ENCODE measurements around the gene SERPINA4. TPM values are rescaled to one million over a fixed set of nuclear protein-coding genes. Genes with fewer than 3 reads are reported as not detected.
"Not testable (repeated sequence)": the region's sequence is repeated elsewhere in the genome, so short reads cannot be mapped to it uniquely, and the experiment has no call there.

The SERPINA4 gene
- total RNA-seq, 2 experiments from 2014 or later, result not detected

DNA sequence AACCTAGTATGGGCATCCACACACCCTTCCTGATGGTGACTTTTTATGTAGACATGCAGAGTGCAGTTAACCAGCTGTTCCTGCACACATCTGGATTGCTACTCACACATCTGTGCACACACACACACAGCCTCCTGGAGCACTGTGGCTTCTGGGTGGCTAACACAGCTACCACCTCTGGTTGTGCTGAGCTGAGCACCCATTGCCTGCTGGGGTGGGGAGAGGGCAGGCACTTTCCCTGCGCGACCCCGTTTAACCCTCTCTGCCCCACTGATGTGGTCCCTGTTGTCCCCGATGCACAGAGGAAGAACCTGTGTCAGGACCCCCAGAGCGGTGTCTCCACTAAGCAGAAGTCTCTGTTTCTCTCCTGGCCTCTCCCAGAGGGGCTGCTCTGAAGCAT lies 36.5 kb downstream of the SERPINA4 start:
- H3K27ac Mint-ChIP-seq, result no peak overlapping the region
- H3K9me3 Mint-ChIP-seq (ENCODE audit: low read depth), result no peaks in the 10 kb centered on the region
- DNase-seq, result no peak
- no peak for ATAC-seq
- H3K4me3 Mint-ChIP-seq, result no peak overlapping the region
- no peaks in the 10 kb centered on the region for H3K27me3 Mint-ChIP-seq
- no peaks in the 10 kb centered on the region for H3K4me1 Mint-ChIP-seq
- CTCF ChIA-PET, result no interaction called here
- no peaks in the 10 kb centered on the region for H3K36me3 Mint-ChIP-seq

DNA sequence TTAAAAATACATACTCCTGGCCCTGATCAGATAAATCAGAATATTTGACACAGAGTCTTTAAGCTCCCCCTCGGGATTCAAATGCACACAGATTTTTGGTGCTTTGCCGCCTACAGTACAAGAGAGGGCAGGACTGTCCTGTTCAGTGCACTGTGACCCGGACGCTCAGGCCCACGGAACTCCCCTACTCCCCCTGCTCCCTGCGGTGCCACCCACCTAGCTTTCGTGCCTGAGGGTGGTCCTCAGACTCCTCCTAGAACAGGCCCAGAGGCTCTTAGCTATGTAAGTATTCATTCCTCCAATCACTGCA lies 37.2 kb downstream of the SERPINA4 start:
- no peaks in the 10 kb centered on the region for H3K9me3 Mint-ChIP-seq (ENCODE audit: low read depth)
- no peak overlapping the region for H3K4me3 Mint-ChIP-seq
- no peak overlapping the region for H3K27ac Mint-ChIP-seq
- CTCF ChIA-PET, result no interaction called here
- no peaks in the 10 kb centered on the region for H3K27me3 Mint-ChIP-seq
- ATAC-seq (no peak), DNase-seq (no peak)
- H3K4me1 Mint-ChIP-seq, result no peaks in the 10 kb centered on the region
- no peaks in the 10 kb centered on the region for H3K36me3 Mint-ChIP-seq

DNA sequence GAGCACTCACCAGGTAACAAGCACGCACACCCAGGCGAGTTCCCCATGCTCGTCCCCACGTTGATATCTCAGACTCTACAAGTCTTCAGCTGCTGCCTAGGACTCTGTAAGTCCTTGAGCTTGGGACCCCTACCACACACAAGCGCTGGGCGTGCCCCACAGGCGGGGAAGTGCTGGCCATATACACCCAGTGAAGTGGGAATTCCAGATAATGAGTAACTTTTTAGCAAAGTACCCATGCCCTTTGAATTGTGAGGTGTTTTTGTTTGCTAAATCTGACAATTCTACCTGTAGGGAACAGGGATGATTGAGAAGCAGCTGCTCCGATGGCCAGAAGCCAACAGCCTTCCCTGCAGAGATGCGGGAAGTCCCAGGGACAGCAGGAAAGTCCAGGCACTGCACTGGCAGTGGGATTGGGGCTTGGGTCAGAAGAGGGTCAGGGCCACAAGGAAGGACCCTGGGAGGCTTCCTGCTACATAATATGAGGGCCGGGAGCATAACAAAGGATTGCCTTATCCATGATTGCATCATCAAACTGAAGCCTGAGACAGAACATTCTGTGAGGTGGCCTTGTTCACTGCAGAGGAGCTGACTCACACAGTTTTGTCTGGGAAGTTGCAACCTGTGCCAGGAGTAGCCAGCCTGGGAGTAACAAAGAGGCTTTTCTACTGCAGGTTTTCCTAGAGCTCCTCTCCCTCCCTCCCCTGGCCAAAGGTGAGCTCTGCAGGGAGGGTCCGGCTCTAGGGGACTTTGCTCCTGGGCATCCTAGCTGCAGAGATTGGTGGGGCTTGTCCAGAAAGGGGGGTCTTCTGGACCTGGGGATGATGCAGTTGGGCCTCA lies 37.8 kb downstream of the SERPINA4 start:
- no peak overlapping the region for H3K4me3 Mint-ChIP-seq
- ATAC-seq (no peak), DNase-seq (no peak)
- H3K27me3 Mint-ChIP-seq, result no peaks in the 10 kb centered on the region
- no peak overlapping the region for H3K27ac Mint-ChIP-seq
- H3K36me3 Mint-ChIP-seq, result no peaks in the 10 kb centered on the region
- H3K9me3 Mint-ChIP-seq (ENCODE audit: low read depth), result no peaks in the 10 kb centered on the region
- no peaks in the 10 kb centered on the region for H3K4me1 Mint-ChIP-seq
- CTCF ChIA-PET, result no interaction called here

DNA sequence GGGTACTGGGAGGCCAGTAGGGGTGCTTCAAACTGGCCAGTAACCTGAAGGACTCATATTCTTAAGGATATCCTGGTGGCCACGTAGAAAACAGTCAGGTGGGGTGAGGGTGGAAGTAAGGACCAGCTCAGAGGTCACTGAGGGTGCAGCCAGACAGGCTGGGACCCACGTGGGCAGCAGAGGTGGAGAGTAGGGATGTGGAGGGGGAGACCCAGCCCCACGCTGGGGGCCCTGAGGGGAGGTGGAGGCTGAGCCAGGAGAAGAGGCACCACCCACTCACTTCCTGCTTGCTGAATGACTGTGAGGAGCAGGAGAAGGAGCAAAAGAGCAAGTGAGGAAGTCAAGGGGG lies 38.4 kb downstream of the SERPINA4 start:
- no peaks in the 10 kb centered on the region for H3K9me3 Mint-ChIP-seq (ENCODE audit: low read depth)
- no peak overlapping the region for H3K4me3 Mint-ChIP-seq
- no peak overlapping the region for H3K27ac Mint-ChIP-seq
- no peaks in the 10 kb centered on the region for H3K27me3 Mint-ChIP-seq
- no peaks in the 10 kb centered on the region for H3K4me1 Mint-ChIP-seq
- CTCF ChIA-PET, result no interaction called here
- ATAC-seq (no peak), DNase-seq (no peak)
- no peaks in the 10 kb centered on the region for H3K36me3 Mint-ChIP-seq

DNA sequence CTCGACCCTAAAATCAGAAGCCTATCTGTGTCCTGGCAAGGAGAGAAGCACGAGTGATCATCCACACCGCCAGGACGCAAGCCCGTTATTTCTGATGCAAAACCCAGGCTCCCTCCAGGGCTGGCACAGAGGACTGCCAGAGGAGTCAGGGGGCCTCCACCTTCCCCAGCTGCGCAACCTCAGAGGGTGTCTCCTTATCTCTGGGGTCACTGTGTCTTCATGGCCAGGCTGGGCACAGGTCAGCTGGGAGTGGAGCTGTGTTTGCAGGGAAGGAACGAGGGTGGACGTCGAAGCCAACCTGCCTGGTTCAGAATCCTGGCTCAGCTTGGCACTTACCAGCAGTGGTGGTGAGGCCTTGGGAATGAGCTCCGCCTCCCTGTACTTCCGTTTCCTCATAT lies 38.9 kb downstream of the SERPINA4 start:
- CTCF ChIA-PET, result no interaction called here
- H3K27ac Mint-ChIP-seq, result no peak overlapping the region
- ATAC-seq, result no peak

DNA sequence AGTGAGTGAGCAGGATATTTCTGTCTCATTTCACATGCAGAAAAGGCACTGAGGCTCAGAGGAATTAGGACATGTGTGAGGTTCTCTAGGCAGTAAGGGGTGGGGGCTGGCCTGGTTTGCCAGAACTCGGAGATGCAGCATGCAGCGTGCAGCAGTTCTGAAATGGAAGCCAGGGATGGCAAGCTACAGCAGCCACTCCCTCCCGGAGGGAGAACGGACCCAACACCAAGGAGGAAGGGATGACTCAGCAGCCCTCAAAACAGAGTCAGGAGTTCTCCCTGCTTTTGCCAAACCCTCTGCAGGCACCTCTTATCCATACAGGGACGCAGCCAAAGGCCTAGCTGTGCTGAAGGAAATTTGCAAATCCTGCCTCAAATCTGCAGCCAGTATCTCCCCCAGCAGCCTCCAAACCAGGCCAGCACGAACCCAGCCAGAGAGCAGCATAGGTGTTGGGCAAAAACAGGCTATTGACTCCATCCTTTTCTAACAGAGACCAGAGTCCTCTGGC lies 40.7 kb downstream of the SERPINA4 start:
- Mint-ChIP-seq H3K9me3 (ENCODE audit: low read depth) (no peaks in the 10 kb centered on the region), H3K27ac (no peak overlapping the region), H3K27me3 (no peaks in the 10 kb centered on the region), H3K4me1 (no peaks in the 10 kb centered on the region), H3K36me3 (no peaks in the 10 kb centered on the region), H3K4me3 (no peak overlapping the region)
- DNase-seq (no peak), ATAC-seq (no peak)
- CTCF ChIA-PET, result no interaction called here

More for the DNA sequence above, 38.9 kb downstream of the SERPINA4 start:
- Mint-ChIP-seq H3K4me1 (no peaks in the 10 kb centered on the region), H3K36me3 (no peaks in the 10 kb centered on the region), H3K4me3 (no peak overlapping the region), H3K9me3 (ENCODE audit: low read depth) (no peaks in the 10 kb centered on the region), H3K27me3 (no peaks in the 10 kb centered on the region)
- no peak for DNase-seq

DNA sequence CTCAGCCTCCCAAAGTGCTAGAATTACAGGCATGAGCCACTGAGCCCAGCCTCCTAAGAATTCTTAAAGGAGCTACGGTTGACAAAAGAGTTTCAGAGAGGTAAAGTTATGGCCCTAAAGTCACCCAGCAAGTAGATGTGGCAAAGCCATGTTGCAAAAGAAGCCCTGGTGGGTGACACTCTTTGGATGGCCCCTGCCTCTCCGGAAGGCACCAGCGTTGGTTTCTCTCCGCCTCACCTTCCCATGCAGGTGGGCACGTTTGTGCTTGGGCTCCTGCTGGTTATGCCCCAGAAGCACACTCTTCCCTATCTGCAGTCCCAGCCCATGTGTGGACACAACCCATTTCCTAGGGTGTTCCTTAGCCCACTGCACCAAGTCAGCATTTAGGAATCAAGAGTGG lies 41.5 kb downstream of the SERPINA4 start:
- Mint-ChIP-seq H3K27me3 (no peaks in the 10 kb centered on the region), H3K4me1 (no peaks in the 10 kb centered on the region), H3K36me3 (no peaks in the 10 kb centered on the region), H3K4me3 (no peak overlapping the region), H3K27ac (no peak overlapping the region), H3K9me3 (ENCODE audit: low read depth) (no peaks in the 10 kb centered on the region)
- CTCF ChIA-PET, result no interaction called here
- no peak for ATAC-seq
- no peak for DNase-seq

DNA sequence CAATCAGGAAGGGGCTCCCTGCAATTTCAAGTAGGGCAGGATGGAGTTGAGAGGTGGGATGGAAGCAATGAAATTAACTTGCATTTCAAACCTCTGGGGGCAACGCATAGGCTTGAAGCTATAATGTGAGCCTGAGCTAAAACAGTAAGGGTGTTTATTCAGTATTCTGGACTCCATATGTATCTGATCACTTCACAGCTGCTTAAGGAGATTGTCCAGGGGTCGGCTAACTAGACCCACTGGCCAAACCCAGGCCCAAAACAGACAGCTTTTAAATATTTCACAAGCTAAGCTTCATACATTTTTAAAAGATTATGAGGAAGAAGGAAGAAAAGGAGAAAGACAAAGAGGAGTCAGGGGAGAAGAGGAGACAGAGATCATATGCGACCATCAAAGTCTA lies 44.1 kb downstream of the SERPINA4 start:
- Mint-ChIP-seq H3K9me3 (ENCODE audit: low read depth) (no peaks in the 10 kb centered on the region), H3K27me3 (no peaks in the 10 kb centered on the region), H3K27ac (no peak overlapping the region), H3K4me3 (no peak overlapping the region), H3K4me1 (no peaks in the 10 kb centered on the region), H3K36me3 (no peaks in the 10 kb centered on the region)
- DNase-seq, result no peak
- CTCF ChIA-PET, result no interaction called here
- ATAC-seq, result no peak

DNA sequence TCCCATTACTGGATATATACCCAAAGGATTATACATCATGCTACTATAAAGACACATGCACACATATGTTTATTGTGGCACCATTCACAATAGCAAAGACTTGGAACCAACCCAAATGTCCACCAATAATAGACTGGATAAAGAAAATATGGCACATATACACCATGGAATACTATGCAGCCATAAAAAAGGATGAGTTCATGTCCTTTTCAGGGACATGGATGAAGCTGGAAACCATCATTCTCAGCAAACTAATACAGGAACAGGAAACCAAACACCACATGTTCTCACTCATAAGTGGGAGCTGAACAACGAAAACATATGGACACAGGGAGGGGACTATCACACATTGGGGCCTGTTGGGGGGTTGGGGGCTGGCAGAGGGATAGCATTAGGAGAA lies 47.7 kb downstream of the SERPINA4 start:
- H3K9me3 Mint-ChIP-seq (ENCODE audit: low read depth); H3K27me3 Mint-ChIP-seq; CTCF ChIA-PET; H3K36me3 Mint-ChIP-seq; H3K27ac Mint-ChIP-seq; ATAC-seq; H3K4me1 Mint-ChIP-seq; H3K4me3 Mint-ChIP-seq; DNase-seq: not testable (repeated sequence)

DNA sequence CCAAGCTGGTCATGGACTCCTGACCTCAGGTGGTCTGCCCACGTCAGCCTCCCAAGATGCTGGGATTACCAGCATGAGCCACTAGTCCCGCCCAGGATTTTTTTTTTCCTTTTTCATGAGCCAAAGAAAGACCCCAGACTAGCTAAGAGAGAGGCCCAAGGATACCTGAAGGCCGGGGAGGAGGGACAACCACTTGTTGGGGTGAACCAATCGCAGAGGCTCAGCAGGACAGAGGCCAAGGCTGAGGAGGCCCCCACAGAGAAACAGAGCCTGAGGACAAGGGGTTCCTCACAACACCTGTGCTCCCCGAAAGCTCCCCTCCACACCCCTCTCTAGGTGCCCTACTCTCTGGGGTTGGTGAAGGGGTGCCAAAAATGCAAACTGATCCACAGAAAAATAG lies 49.9 kb downstream of the SERPINA4 start:
- H3K4me3 Mint-ChIP-seq, result no peak overlapping the region
- CTCF ChIA-PET, result no interaction called here
- no peak for DNase-seq
- no peaks in the 10 kb centered on the region for H3K36me3 Mint-ChIP-seq
- H3K4me1 Mint-ChIP-seq, result no peaks in the 10 kb centered on the region
- H3K27me3 Mint-ChIP-seq, result no peaks in the 10 kb centered on the region
- no peak overlapping the region for H3K27ac Mint-ChIP-seq
- no peak for ATAC-seq
- no peaks in the 10 kb centered on the region for H3K9me3 Mint-ChIP-seq (ENCODE audit: low read depth)

DNA sequence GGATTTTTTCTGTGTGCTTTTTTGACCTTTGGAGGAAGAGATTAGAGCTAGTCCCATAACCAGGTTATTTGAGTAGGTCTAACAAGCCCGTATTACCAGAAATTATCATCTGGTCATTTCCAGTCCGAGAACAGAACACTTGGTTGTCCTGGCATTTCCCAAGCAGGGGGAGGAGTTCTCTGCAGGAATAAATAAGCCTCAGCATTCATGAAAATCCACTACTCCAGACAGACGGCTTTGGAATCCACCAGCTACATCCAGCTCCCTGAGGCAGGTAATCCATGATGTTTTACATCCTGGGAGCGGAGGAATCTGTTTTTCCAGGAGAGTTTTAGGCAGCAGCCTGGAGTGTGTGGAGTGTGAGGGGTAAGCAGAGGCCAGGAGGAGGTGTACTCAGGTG lies 50.9 kb downstream of the SERPINA4 start, which contains the start of gene SERPINA3:
TSS of gene SERPINA3 (plus strand) at position 218 of the 400 bp plus-strand sequence. CDS start 2,051 bp downstream, outside the sequence.
- CTCF ChIA-PET, result no interaction called here
- H3K4me1 Mint-ChIP-seq, result no peaks in the 10 kb centered on the region
- no peaks in the 10 kb centered on the region for H3K36me3 Mint-ChIP-seq

DNA sequence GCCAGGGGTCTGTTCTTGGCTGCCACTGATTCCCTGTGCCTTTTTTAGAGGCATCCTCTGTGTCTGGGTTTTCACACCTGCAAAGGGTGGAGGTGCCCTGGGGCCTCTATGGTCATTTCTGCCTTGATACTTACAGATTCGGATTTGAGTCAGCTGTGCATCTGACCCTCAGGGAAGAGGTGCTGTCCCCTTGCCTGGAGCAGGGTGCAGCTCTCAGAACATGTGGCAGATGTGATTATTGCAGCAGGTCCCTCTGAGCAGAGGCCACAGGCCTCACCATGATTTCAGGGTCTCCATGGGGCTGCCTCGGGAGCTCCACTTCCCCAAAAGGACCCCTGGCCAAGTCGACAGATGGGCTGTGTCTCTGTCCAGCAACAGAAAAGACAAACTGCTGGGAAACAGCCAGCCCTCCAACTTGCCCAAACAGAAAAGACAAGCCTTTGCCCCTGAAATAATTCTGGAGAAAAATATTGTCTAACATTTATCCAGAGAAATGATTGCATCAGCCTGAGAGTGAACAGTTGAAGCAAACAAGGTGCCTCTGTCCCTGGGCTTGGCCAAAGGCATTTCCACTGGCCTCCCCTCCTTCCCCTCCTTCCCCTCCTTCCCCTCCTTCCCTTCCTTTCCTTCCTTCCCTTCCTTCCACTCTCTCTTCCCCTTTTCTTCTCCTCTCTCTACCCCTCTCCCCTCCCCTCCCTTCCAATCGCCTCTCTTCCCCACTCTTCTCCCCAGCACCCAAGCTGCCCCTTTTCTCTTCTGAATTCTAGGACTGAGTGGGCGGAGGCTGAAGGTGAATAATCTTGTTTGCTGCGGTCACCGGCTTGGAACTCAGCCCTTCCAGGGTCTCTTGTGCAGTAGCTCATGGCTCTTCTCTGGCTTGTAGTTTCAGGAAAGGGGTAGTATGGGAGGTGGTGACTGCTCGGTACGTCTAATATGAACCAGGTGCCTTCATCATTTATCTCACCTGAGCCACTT lies 51.6 kb downstream of the SERPINA4 start:
- Mint-ChIP-seq H3K4me1 (no peaks in the 10 kb centered on the region), H3K36me3 (no peaks in the 10 kb centered on the region), H3K27ac (no peak overlapping the region), H3K27me3 (no peaks in the 10 kb centered on the region), H3K4me3 (no peak overlapping the region), H3K9me3 (ENCODE audit: low read depth) (no peaks in the 10 kb centered on the region)
- DNase-seq, result no peak
- no peak for ATAC-seq
- CTCF ChIA-PET, result no interaction called here

More for the DNA sequence above, 50.9 kb downstream of the SERPINA4 start, which contains the start of gene SERPINA3:
- DNase-seq, result no peak
- Mint-ChIP-seq H3K27ac (no peak within 1 kb of the TSS), H3K27me3 (no peaks in the 10 kb centered on the region), H3K4me3 (no peak within 1 kb of the TSS), H3K9me3 (ENCODE audit: low read depth) (no peaks in the 10 kb centered on the region)
- no peak for ATAC-seq

DNA sequence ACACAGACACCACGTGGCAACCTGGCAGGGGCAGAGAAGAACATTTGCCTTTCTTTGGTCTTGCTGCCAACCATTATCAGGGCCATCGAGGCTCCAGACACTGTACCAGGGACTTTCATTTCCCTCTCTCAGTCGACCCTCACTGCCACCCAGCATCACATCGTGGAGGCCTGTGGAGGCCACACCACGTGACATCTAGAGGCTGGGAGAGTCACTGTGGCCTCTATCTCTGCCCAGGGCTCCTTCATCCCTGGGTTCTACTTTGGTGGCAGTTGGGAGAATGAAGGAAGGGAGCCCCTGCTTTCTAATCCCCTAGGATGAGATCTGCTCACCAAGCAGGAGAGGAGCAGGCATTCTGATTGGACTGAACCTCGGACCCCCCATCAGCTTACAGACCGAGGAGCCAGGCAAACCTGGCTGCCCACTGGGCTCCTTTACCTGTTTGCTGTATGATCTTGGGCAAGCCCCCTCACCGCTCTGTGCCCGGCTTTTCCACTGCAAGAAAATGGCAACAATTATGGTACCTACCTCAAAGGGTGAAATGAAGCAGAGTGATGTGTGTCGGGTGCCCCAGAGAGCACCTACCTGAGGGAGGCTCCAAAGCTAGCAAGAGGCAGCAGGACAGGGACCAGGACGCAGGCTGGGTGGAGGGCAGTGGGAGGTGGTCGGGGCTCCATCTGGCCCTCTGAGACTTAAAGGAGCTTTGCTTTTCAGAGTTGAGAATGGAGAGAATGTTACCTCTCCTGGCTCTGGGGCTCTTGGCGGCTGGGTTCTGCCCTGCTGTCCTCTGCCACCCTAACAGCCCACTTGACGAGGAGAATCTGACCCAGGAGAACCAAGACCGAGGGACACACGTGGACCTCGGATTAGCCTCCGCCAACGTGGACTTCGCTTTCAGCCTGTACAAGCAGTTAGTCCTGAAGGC lies 52.7 kb downstream of the SERPINA4 start:
- H3K4me1 Mint-ChIP-seq, result no peaks in the 10 kb centered on the region
- H3K4me3 Mint-ChIP-seq, result no peak overlapping the region
- no peak for DNase-seq
- ATAC-seq, result no peak
- H3K27ac Mint-ChIP-seq, result no peak overlapping the region
- CTCF ChIA-PET, result no interaction called here
- peaks cover 6% of the 10 kb centered on the region for H3K9me3 Mint-ChIP-seq (ENCODE audit: low read depth)
- H3K36me3 Mint-ChIP-seq, result peaks cover 1% of the 10 kb centered on the region
- H3K27me3 Mint-ChIP-seq, result no peaks in the 10 kb centered on the region
